Loucy (cell line): Measurements from ENCODE around the gene CHST11.

Source experiments
- CTCF ChIP-seq: fragments of 200-600 bp; sonication (generic); conservative IDR thresholded peaks from 2 replicates; pipeline ENCODE4 v1.5.1; 2014; ENCODE audit warnings: mild to moderate bottlenecking, antibody characterized with exemption, low read length
- EZH2phosphoT487 ChIP-seq: fragments of 200-600 bp; IDR thresholded peaks from 2 replicates; pipeline ENCODE4 v1.6.1; 2018; ENCODE audit warnings: antibody characterized with exemption, mild to moderate bottlenecking, moderate library complexity, borderline replicate concordance

GRCh38 chr12:104513681-104514080 is 56.9 kb downstream of the CHST11 start:
- TF ChIP-seq CTCF (no peak), EZH2phosphoT487 (no peak)
